Posterior cingulate gyrus (tissue), 11 donors: ENCODE results near the gene KIAA1549.

Source experiments
- DNase-seq, 10 donors: peaks; one replicate each; pipeline versions ENCODE4 v3.0.0 to v3.0.0-alpha.2; 2020 to 2021; ENCODE audit warnings: mixed read lengths in 3 of 10
- intact Hi-C: fragments of 100-400 bp; cut with DNase I; formaldehyde crosslinking; loops from one replicate; pipeline ENCODE4 v1.15.1; 2023

The KIAA1549 gene

DNA sequence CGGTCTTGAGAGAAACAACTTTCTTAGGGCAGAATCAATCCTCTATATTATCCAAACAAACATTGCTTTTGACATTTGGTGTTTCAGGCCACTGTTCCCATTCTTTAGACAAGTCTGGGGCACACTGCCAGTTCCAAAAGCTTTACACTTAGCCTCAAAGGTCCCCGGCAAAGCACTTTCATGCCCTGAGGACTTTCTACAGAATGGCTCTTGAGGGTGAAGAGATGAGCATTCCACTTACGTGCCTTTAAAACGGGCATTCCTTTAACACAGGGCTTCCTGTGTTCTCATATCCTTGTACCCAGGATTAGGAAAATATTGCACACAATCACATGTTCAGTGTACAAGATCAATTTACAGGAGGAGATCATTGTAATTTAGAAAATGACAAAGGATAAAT lies 196.5 kb downstream of the KIAA1549 start:
- intact Hi-C loops: no loop called here
- DNase-seq: no peak
